Kidney epithelial cell (primary cell): Measurements from ENCODE around the gene UNC45B. TPM values are rescaled to one million over a fixed set of nuclear protein-coding genes. Genes with fewer than 3 reads are reported as not detected.
"Not testable (repeated sequence)": the region's sequence is repeated elsewhere in the genome, so short reads cannot be mapped to it uniquely, and the experiment has no call there.

Experiments
- DNase-seq: peaks from one replicate; pipeline ENCODE4 v3.0.0-alpha.2; 2010; ENCODE audit warnings: low read depth
- H3K27me3 ChIP-seq: 2 replicates; pipeline ENCODE4 v1.6.0; 2011; ENCODE audit warnings: low read length; ENCODE audit not compliant: control insufficient read depth, insufficient read depth
- H3K36me3 ChIP-seq: 2 replicates; pipeline ENCODE4 v1.5.1; 2011; ENCODE audit warnings: low read length; ENCODE audit not compliant: control insufficient read depth, insufficient read depth
- H3K4me3 ChIP-seq: 2 replicates; pipeline ENCODE4 v1.5.1; 2011; ENCODE audit warnings: low read depth, mild to moderate bottlenecking, control low read depth, low read length
- total RNA-seq: library from RNA; depleted of rRNA; stranded (reverse); fragments of >200 nt; gene quantifications from 2 replicates; pipeline ENCODE4 v1.2.3, GENCODE V29; 2015
- TF ChIP-seq, protein P1 (sequence below): IDR thresholded peaks from 2 replicates; pipeline ENCODE4 v1.5.1; 2011; ENCODE audit warnings: mild to moderate bottlenecking, moderate library complexity, low read length, control low read depth, inconsistent platforms; ENCODE audit not compliant: insufficient read depth, poor library complexity, severe bottlenecking

Gene UNC45B
- total RNA-seq, 1 donor from 2014 or later, result not detected

DNA sequence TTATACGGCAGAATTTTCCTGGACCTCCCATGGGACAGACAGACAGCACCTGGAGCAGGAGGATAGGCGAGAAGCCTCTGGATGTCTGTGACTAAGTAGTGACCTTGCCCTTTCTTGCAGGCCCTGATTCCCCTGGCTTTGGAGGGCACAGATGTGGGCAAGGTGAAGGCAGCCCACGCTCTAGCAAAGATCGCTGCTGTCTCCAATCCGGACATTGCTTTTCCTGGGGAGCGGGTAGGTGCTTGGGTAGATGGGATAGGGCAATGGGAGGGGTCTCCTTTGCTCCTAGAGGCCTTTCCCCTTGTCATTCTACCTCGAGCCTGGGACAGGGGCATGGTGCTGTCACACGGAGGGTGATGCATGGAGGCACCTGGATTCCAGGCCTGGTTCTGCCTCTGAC is 29.3 kb downstream of the UNC45B start:
- Histone ChIP-seq H3K27me3 (peaks cover 3% of the 10 kb centered on the region), H3K36me3 (no peaks in the 10 kb centered on the region), H3K4me3 (no peak overlapping the region)
- no peak for DNase-seq
- TF ChIP-seq, protein P1, sequence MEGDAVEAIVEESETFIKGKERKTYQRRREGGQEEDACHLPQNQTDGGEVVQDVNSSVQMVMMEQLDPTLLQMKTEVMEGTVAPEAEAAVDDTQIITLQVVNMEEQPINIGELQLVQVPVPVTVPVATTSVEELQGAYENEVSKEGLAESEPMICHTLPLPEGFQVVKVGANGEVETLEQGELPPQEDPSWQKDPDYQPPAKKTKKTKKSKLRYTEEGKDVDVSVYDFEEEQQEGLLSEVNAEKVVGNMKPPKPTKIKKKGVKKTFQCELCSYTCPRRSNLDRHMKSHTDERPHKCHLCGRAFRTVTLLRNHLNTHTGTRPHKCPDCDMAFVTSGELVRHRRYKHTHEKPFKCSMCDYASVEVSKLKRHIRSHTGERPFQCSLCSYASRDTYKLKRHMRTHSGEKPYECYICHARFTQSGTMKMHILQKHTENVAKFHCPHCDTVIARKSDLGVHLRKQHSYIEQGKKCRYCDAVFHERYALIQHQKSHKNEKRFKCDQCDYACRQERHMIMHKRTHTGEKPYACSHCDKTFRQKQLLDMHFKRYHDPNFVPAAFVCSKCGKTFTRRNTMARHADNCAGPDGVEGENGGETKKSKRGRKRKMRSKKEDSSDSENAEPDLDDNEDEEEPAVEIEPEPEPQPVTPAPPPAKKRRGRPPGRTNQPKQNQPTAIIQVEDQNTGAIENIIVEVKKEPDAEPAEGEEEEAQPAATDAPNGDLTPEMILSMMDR, result no peak

DNA sequence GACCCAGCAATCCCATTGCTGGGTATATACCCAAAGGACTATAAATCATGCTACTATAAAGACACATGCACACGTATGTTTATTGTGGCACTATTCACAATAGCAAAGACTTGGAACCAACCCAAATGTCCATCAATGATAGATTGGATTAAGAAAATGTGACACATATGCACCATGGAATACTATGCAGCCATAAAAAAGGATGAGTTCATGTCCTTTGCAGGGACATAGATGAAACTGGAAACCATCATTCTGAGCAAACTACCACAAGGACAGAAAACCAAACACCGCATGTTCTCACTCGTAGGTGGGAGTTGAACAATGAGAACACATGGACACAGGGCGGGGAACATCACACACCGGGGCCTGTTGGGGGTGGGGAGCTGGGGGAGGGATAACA is 31.8 kb downstream of the UNC45B start:
- not testable (repeated sequence) for DNase-seq, H3K36me3 ChIP-seq, H3K27me3 ChIP-seq, H3K4me3 ChIP-seq

GRCh38 chr17:35183332-35183731 is 35.7 kb downstream of the UNC45B start:
- H3K36me3 ChIP-seq, result no peaks in the 10 kb centered on the region
- DNase-seq, result no peak
- H3K4me3 ChIP-seq, result no peak overlapping the region
- TF ChIP-seq, protein P1, result no peak
- H3K27me3 ChIP-seq, result no peaks in the 10 kb centered on the region

DNA sequence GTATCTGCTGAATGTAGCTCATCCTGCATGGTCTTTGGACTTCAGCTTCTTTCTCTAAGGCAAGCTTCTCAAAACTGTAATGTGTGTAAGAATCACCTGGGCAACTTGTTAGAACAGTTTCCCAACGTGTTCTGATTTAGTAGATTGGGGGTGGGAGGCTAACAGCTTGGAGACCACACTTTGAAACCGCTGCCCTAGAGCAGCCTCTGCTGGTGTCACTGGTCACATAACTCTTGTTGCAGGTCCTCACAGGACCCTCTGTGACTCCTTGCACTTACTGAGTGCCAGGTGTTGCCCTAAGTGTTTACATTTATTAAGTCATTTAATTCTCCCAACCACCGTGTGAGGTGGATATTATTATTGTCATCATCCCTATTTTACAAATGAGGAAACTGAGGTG is 36.7 kb downstream of the UNC45B start:
- no peaks in the 10 kb centered on the region for H3K36me3 ChIP-seq
- no peaks in the 10 kb centered on the region for H3K27me3 ChIP-seq
- TF ChIP-seq, protein P1, result no peak

GRCh38 chr17:35185849-35186248 is 38.2 kb downstream of the UNC45B start:
- H3K36me3 ChIP-seq, result no peaks in the 10 kb centered on the region
- TF ChIP-seq, protein P1, result no peak
- no peak for DNase-seq
- H3K27me3 ChIP-seq, result no peaks in the 10 kb centered on the region
- no peak overlapping the region for H3K4me3 ChIP-seq

More for the DNA sequence above, 36.7 kb downstream of the UNC45B start:
- no peak for DNase-seq
- H3K4me3 ChIP-seq, result no peak overlapping the region

DNA sequence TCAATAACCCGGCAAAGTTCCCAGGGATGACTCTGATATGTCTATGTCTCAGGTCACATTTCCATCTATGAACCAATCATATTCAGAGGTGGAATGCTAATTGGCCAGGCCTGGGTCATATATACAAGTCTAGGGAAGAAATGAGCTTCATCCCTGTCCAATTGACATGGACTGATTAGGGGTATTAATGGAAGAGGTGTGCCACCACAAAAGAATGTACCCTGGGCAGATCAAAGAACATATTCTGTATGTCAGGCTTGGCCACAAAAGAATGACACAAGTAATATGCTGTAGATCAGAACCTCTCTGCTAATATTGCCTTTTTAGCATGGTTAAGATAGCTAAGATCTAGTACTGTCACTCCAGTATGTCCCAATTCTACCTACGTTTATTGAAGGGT is 39.9 kb downstream of the UNC45B start:
- no peak for DNase-seq
- H3K27me3 ChIP-seq, result no peaks in the 10 kb centered on the region
- TF ChIP-seq, protein P1, result no peak
- no peaks in the 10 kb centered on the region for H3K36me3 ChIP-seq
- H3K4me3 ChIP-seq, result no peak overlapping the region
